NOMO-1 treated with dmso at 0.1 percent for 144 hours (cell line): Measurements from ENCODE around the gene TMEM19.
"Not testable (repeated sequence)": the region's sequence is repeated elsewhere in the genome, so short reads cannot be mapped to it uniquely, and the experiment has no call there.

ENCODE experiments used
- DNase-seq: peaks from one replicate; lab custom pipeline; 2025; ENCODE audit not compliant: unreplicated experiment; lab: John Stamatoyannopoulos, UW

Gene TMEM19

GRCh38 chr12:71664411-71665089 lies 21.3 kb upstream of the TMEM19 start:
- DNase-seq: no peak

- DNase-seq: no peak
These were observed 20.8 kb upstream of the TMEM19 start for GRCh38 chr12:71665090-71665463.

- DNase-seq: no peak
These were observed 19.6 kb upstream of the TMEM19 start for GRCh38 chr12:71666259-71666658.

- no peak for DNase-seq
These were observed 14.6 kb upstream of the TMEM19 start for GRCh38 chr12:71671311-71671710.

- no peak for DNase-seq
These were observed 14.1 kb upstream of the TMEM19 start for GRCh38 chr12:71671816-71672215.

GRCh38 chr12:71682466-71682865 lies 3.4 kb upstream of the TMEM19 start:
- DNase-seq: no peak

- DNase-seq: no peak
These were observed 2.2 kb upstream of the TMEM19 start for GRCh38 chr12:71683633-71684032.

GRCh38 chr12:71684081-71684480 lies 1.8 kb upstream of the TMEM19 start:
- no peak for DNase-seq

- no peak for DNase-seq
These were observed 473 bp upstream of the TMEM19 start for GRCh38 chr12:71685312-71685906.

- DNase-seq: no peak
These were observed 760 bp downstream of the TMEM19 start for GRCh38 chr12:71686658-71687025.

GRCh38 chr12:71687172-71687571 lies 1.3 kb downstream of the TMEM19 start:
- not testable (repeated sequence) for DNase-seq

GRCh38 chr12:71688961-71689570 lies 3.2 kb downstream of the TMEM19 start:
- DNase-seq: no peak

- DNase-seq: no peak
These were observed 5.7 kb downstream of the TMEM19 start for GRCh38 chr12:71691504-71692129.

GRCh38 chr12:71693126-71693525 lies 7.2 kb downstream of the TMEM19 start:
- no peak for DNase-seq

- DNase-seq: not testable (repeated sequence)
These were observed 7.8 kb downstream of the TMEM19 start for GRCh38 chr12:71693651-71694050.

- no peak for DNase-seq
These were observed 8.4 kb downstream of the TMEM19 start for GRCh38 chr12:71694099-71694820.

- no peak for DNase-seq
These were observed 9.9 kb downstream of the TMEM19 start for GRCh38 chr12:71695782-71696181.

- DNase-seq: not testable (repeated sequence)
These were observed 16.3 kb downstream of the TMEM19 start for GRCh38 chr12:71702181-71702580.

- DNase-seq: no peak
These were observed 16.7 kb downstream of the TMEM19 start for GRCh38 chr12:71702590-71702989.

GRCh38 chr12:71703206-71703605 lies 17.3 kb downstream of the TMEM19 start:
- no peak for DNase-seq

- DNase-seq: no peak
These were observed 19.0 kb downstream of the TMEM19 start for GRCh38 chr12:71704920-71705319.
